DMS153 treated with DMSO at 0.1 percent for 48 hours (cell line): ENCODE results near the gene IGSF8.

Source experiments
- DNase-seq: peaks from one replicate; lab custom pipeline; 2025; ENCODE audit not compliant: unreplicated experiment; lab: John Stamatoyannopoulos, UW

IGSF8 gene

DNA sequence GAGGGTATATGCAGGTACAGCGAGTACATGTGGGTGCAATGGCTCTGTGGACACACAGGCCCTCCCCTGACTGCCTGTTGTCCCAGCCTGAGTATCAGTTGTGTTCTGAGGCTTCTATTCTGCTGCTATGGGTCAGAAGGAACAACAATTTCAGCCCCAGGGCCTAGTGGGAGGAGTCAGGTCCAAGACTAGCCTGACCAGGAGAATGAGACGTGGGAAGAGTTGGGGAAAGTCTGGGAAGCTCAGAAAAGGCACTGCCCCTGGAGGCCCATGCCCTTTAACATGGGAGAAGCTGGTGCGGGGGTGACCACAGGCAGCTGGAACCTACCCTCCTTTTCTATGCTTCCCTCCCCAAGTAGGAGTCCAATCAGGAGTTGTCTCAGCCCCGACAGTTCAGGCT, 7.7 kb downstream of the IGSF8 start:
- DNase-seq: no peak

DNA sequence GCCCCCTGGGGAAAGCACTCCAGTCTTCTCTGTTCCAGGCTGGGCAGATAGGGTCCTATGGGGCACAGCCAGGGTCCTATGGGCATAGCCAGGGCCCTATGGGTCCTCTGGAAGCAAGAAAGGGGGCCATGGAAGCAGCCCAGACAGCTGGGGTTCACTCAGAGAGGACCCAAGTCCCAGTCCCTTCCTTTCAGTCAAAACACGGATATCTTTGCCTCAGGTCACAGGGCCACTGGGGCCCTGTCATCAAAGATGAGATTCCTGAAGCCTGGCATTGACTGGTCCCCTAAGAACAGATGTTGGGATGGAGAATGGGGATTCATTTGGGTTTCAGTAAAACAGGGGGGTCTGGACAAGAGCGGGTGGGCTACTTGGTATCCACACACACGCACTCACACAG, 8.5 kb downstream of the IGSF8 start:
- DNase-seq: no peak

- no peak for DNase-seq
These were observed 11.2 kb downstream of the IGSF8 start for GRCh38 chr1:160087118-160087662.

GRCh38 chr1:160086456-160086892, 11.9 kb downstream of the IGSF8 start:
- no peak for DNase-seq

DNA sequence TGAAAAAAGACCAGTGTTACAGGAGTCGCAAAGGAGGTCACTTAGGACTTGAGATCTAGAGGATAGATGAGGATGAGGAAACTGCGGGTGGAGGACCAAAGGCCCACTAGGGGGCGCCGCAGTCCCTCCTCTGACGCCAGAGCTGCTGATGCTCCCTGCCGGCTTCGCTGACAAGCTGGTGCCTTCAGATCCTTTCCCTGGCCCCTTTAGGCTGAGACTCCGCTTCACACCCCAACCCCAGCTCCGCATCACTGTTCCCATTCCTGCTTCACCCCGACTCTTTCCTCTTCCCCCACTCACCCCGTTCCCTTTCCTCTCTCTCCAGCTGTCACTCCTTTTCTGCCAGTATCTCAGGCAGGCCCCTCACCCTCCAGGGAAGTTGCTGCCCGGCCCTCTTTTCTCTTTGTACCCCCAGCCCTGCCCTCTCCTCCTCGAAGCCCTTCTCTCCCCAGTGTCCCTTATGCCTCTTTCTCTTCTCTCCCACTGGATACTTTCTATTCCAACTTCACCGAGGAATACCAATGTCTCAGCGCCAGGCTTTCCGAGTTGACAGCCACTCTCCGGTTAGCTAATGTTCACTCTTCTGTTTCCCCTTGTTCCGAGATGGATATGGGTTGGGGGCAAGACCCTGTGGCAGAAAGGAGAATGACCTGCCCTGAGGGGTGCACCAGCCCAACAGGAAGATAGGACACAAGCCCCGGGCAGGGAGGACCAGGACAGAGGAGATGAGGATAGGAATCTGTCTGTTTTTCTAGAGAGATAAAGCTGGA, 12.5 kb downstream of the IGSF8 start:
- peak; percentile 56 for DNase-seq

DNA sequence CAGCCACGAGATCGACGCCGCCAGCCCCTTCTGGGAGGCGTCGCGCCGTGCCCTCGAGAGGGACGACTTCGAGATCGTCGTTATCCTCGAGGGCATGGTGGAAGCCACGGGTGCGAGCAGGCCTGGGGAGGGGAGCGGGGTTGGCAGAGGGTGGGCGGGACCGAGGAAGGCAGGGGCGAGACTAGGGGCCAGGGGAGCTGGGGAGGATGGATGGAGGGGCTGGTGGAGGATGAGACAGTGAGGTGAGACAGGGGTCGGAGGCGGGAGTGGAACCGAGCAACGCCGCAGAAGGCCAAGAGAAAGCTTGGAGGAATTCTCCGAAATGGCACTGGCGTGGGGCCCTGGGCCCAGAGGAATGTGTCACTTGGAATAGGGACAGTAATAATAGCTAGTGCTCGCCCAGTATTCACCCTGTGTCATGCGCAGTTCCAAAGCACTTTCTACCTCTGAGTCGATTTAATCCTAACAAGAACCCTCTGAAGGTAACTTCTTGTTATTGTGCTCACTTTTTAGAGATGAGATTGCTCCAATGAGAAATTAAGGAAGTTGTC, 13.6 kb downstream of the IGSF8 start:
- DNase-seq: no peak

- peak; percentile 77 for DNase-seq
These were observed 14.2 kb downstream of the IGSF8 start for GRCh38 chr1:160083968-160084770.

DNA sequence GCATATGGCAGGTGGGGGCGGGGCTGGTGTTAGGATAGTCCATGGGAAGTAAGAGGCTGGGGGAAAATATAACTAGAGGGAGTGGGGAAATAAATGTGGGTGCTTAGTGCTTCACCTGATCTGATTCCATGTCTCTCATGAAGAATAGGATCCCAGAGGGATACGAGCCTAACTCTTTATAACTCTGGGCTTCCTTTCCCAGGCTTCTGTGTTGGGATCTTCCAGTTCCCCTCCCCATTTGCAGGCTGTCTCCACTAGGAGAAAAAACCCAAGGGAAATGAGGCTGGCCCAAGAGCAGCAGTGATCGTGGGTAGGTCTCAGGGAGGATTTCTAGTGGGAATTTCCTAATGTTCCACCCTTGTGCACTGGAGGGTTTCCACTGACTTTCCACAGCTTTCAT, 15.5 kb downstream of the IGSF8 start:
- DNase-seq: no peak

- DNase-seq: no peak
These were observed 15.9 kb downstream of the IGSF8 start for GRCh38 chr1:160082487-160082886.

DNA sequence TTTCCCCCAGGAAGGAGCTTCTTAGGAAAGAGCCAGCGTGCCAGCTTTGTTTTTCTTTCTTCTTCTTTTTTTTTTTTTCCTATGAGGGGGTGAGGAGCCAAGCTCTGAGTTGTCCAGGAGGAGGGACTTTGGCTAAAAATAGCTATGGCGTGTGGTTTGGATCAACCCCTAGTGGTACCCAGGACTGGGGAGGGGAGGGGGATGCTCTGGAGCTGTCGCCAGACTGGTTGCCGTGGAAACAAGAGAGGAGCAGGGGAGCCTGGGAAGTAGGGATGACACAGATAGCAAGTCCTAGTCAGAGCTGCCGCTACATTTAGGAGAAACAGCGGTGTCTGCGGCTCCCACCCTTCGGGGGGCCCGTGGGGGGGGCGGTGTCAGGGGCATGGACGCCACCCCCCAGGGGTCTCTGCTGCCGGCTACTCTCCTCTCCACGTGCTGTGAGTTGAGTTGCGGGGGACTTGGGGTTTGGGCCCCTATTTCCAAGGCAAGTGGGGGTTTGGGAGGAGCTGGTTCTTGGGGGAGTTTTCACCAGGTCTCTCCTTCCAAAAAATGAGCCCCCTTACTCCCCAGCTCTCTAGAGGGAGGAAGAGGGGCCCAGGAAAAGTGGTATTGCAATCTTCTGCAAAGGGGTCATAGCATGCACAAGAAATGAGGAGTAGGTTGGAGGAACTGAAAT, 17.0 kb downstream of the IGSF8 start, which contains the start of gene KCNJ9:
Gene KCNJ9, plus strand, starts transcription at position 278 of the 676 bp plus-strand sequence. CDS start 2,493 bp downstream, outside the sequence.
- DNase-seq: no peak

DNA sequence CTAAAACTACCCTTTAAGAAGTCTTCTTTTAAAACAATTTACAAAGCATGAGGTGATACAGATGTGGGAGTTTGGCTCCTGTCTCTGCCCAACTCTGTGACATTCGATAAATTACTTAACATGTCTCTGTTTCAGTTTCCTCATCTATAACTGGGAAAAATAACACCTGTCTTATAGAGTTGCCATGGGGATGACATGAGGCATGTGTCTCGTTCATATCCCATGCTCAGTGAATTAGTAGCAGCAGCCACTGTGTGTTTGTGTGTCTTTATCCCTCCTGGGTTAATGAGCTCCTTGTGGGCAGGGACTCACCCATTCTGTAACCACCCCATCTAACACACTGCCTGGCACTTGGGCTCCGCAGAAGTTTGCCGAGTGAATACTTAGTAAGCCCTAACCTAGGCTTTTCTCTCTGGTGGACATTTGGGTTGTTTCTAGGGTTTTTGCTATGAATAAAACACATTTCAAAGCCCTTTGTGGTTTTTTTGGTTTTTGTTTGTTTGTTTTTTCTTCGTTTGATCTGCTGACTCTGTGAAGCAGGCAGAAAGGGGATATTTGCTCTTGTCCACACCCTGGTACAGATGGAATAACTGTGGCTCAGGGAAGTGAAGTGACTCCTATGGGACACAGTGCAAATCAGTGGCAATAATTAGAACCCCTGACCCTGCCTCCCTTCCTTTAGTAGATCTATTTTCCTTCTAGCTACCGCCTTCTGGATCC, 17.9 kb downstream of the IGSF8 start:
- no peak for DNase-seq

DNA sequence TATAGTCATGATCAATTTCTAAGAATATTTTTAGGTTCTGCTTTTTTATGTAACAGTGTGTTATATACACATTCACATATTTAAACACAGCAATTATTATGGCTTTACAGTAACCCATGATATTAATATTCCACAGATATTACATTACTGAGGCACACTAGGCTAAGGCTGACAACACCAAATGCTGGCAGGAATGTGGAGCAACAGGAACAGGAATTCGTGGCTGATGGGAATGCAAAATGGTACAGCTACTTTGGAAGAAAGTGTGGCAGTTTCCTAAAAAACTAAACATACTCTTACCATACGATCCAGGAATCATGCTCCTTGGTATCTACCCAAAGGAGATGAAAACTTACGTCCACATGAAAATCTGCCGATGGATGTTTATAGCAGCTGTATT, 19.0 kb downstream of the IGSF8 start:
- DNase-seq: no peak

DNA sequence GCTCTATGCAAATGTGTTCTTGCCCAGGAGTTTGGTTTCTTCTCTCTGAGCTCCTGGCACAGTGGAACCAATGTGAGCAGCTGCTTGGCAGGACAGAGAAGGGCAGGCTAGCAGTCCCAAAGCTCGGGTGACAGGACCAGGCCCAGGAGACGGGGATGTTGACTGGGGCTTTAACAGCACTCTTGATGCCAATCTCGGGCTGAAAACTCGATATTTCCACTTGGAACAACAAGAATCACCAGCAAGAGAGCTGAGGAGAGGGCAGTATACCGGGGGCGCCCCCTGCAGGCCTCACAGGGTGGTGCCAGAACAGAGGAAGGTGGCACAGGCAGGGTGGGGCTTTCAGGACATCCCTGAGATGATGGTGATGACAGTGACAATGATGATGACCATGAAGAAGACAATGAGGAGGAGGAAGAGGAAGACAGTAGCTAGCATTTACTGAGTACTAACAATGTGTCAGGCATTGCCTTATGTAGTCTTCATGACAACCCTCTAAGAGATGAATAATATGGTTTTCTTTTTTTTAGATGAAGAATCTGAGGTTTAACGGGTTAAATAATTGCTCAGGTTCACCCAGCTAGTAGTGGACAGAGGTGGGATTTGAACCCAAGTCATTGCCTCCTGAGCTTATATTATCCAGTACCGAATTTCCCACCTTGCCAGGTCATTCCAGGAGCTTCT, 19.8 kb downstream of the IGSF8 start:
- no peak for DNase-seq

DNA sequence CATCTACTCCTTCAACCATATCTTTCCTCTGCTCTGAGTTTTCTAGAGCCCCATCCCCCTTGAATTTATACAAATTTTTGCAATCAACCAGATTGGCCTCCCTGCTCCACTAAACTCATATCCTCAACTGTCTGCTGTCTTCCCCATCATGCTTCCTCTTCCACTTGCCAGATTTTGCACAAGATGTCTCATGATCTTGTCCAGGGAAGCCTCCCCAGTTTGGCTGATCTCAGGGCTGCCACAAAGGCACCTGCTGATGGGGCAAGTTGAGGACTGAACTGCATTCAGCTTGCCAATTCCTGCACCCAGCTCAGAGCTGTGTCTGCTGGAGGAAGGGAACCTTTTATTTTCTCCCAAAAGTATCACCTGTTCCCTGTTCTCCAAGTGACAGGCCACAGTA, 20.9 kb downstream of the IGSF8 start:
- DNase-seq: no peak

GRCh38 chr1:160076295-160076694, 22.1 kb downstream of the IGSF8 start:
- DNase-seq: no peak

- no peak for DNase-seq
These were observed 22.6 kb downstream of the IGSF8 start for GRCh38 chr1:160075836-160076235.

GRCh38 chr1:160074865-160075264, 23.6 kb downstream of the IGSF8 start:
- no peak for DNase-seq

GRCh38 chr1:160071289-160071688, 27.1 kb downstream of the IGSF8 start:
- no peak for DNase-seq

DNA sequence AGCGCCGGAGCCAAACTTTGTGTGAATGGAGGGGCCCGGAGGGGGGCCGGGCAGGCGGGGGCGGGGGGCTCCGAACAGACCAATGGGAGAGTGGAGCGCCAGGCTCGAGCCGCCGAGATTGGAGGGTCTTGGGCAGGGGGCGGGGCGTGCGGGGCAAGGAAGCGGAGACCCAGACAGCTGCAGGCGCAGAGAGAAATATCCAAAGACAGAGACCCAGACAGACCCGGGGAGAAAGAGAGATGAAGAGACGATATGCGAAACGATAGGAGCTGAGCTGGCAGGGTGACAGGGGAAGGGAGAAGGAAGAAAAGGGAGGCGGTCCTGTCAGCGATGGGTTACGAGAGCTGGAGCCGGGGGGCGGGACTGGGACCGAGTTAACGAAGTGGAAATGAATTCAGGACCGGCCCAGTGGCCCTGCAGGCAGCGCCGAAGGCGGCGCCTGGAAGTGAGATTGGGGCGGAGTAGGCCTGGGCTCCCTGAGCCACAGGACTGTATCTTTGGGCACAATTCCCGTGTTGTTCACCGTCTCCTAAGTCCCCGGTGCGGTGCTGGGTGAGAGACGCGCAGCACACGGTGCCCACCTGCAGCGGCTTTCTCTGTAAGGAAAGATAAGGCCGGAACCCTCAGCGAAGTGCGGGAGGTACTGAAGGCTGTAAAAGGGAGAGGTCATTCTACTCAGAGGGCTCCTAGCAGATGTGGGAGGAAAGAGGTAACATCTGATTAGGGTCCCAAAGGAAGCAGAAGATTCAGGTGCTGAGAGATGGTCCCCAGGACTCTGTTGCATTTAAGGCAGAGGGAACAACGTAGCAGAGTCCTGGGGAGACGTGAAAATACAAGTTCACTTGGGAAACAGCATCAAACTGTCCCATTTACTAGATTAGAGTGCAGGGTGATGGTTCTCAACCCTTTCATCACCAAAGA, 27.9 kb downstream of the IGSF8 start:
- DNase-seq: no peak
